ENCODE measurements around the gene CD163. TPM values are rescaled to one million over a fixed set of nuclear protein-coding genes. Genes with fewer than 3 reads are reported as not detected.

CD163 gene
- total RNA-seq, 1 experiment from 2014 or later, result 0.64 TPM

GRCh38 chr12:7472060-7472459 lies 31.5 kb downstream of the CD163 start:
- Histone ChIP-seq H3K27ac (ENCODE audit: low read length) (no peak overlapping the region), H3K4me1 (ENCODE audit: control insufficient read depth, insufficient read depth, low read length) (no peaks in the 10 kb centered on the region), H3K36me3 (ENCODE audit: control insufficient read depth, insufficient read depth, low read length) (no peaks in the 10 kb centered on the region), H3K4me3 (ENCODE audit: low read depth in 2 of 2, low read length in 2 of 2) (no peak overlapping the region), H3K27me3 (ENCODE audit: control insufficient read depth, insufficient read depth, low read length) (no peaks in the 10 kb centered on the region), H3K9me3 (ENCODE audit: control insufficient read depth, insufficient read depth, low read depth, low read length) (no peaks in the 10 kb centered on the region)
- no TSS peak for BruUV-seq (replicated peaks)
- in situ Hi-C loops (cut with HindIII; ENCODE audit: low pct_unique_long_range_greater_than_20kb, low sequenced_read_pairs) (no loop called here), intact Hi-C loops (cut with micrococcal nuclease; ENCODE audit: unreplicated experiment) (no loop called here)
- ChIA-PET CTCF (no interaction called here), POLR2A (no interaction called here)
- TF ChIP-seq SIN3A (IDR thresholded peaks at IDR 0.05; ENCODE audit: borderline replicate concordance, insufficient read depth, low read depth, low read length) (no peak), POLR2AphosphoS5 (IDR thresholded peaks at IDR 0.05; ENCODE audit: low read depth, low read length) (no peak), TCF7L2 (IDR thresholded peaks at IDR 0.05; ENCODE audit: low read depth, low read length) (no peak), CTCF (IDR thresholded peaks at IDR 0.05) (no peak)
- DNase-seq (ENCODE audit: low read depth, low spot score) (no peak), ATAC-seq (no peak)

GRCh38 chr12:7460375-7461259 lies 43.0 kb downstream of the CD163 start:
- intact Hi-C loops (cut with micrococcal nuclease; ENCODE audit: unreplicated experiment), result loop anchor here (1.0 kb wide), 1 partner anchor 241 kb away; no protein-coding TSS in a partner anchor

More at GRCh38 chr12:7460375-7461259, 43.0 kb downstream of the CD163 start:
- Histone ChIP-seq H3K27ac (ENCODE audit: low read length) (no peak overlapping the region), H3K9me3 (ENCODE audit: control insufficient read depth, insufficient read depth, low read depth, low read length) (no peaks in the 10 kb centered on the region), H3K27me3 (ENCODE audit: control insufficient read depth, insufficient read depth, low read length) (no peaks in the 10 kb centered on the region), H3K4me1 (ENCODE audit: control insufficient read depth, insufficient read depth, low read length) (no peaks in the 10 kb centered on the region), H3K36me3 (ENCODE audit: control insufficient read depth, insufficient read depth, low read length) (no peaks in the 10 kb centered on the region), H3K4me3 (ENCODE audit: low read depth in 2 of 2, low read length in 2 of 2) (no peak overlapping the region)
- DNase-seq (ENCODE audit: low read depth, low spot score) (peak; percentile 42), ATAC-seq (peak; percentile 91)
- in situ Hi-C loops (cut with HindIII; ENCODE audit: low pct_unique_long_range_greater_than_20kb, low sequenced_read_pairs), result no loop called here
- CTCF ChIA-PET, result no interaction called here
- POLR2A ChIA-PET, result interaction anchor here (0.6 kb wide), 2 partner anchors 154 to 226 kb away, joined by 3 to 6 read pairs; no protein-coding TSS in a partner anchor
- TF ChIP-seq TCF7L2 (IDR thresholded peaks at IDR 0.05; ENCODE audit: low read depth, low read length) (no peak), CTCF (IDR thresholded peaks at IDR 0.05) (peak; percentile 79), SIN3A (IDR thresholded peaks at IDR 0.05; ENCODE audit: borderline replicate concordance, insufficient read depth, low read depth, low read length) (no peak), REST (IDR thresholded peaks at IDR 0.05; ENCODE audit: insufficient read depth in 1 of 2, low read depth in 2 of 2, low read length in 1 of 2) (no peak), POLR2AphosphoS5 (IDR thresholded peaks at IDR 0.05; ENCODE audit: low read depth, low read length) (no peak)
- no TSS peak for BruUV-seq (replicated peaks)

Measured in Panc1 (cell line).